H1 (cell line): ENCODE results near the gene POU6F2. TPM values are rescaled to one million over a fixed set of nuclear protein-coding genes. Genes with fewer than 3 reads are reported as not detected.
A peak's percentile ranks its signal among the peaks of the same experiment; 100 is the strongest.
"Not testable (repeated sequence)": the region's sequence is repeated elsewhere in the genome, so short reads cannot be mapped to it uniquely, and the experiment has no call there.

Source experiments
- CTCF ChIA-PET: fragments of 300-600 bp; sonication (Branson Sonifier 250); formaldehyde crosslinking; loops from one replicate; lab custom pipeline; 2021; ENCODE audit not compliant: partially characterized antibody; lab: Charles Lee
- POLR2A ChIA-PET: fragments of 300-600 bp; sonication (Branson Sonifier 250); formaldehyde crosslinking; loops from one replicate; lab custom pipeline; 2021; ENCODE audit warnings: inconsistent platforms; ENCODE audit not compliant: partially characterized antibody; lab: Charles Lee
- DNase-seq, 2 experiments: peaks; one replicate each; pipeline versions ENCODE4 v3.0.0 to v3.0.0-alpha.2; 2010 to 2022; ENCODE audit warnings: low spot score in 2 of 2, low read depth in 1 of 2, mixed read lengths in 1 of 2
- FAIRE-seq: peaks from 2 replicates; lab custom pipeline; 2011; peaks lifted over from hg19 to GRCh38; lab: Jason Lieb, UNC
- H2AFZ ChIP-seq: 2 replicates; pipeline ENCODE4 v1.8.1; 2012; ENCODE audit warnings: low read length, inconsistent platforms
- H2AK5ac ChIP-seq: 2 replicates; pipeline ENCODE4 v1.6.1; 2013; ENCODE audit warnings: low read depth, low read length
- H2BK120ac ChIP-seq: replicated peaks from 2 replicates; pipeline ENCODE3; 2013; ENCODE audit warnings: low read depth, low read length, inconsistent platforms
- H2BK12ac ChIP-seq: 2 replicates; pipeline ENCODE4 v1.6.1; 2013; ENCODE audit warnings: low read depth, low read length
- H2BK15ac ChIP-seq: 2 replicates; pipeline ENCODE4 v1.6.1; 2013; ENCODE audit warnings: low read length
- H2BK20ac ChIP-seq: 2 replicates; pipeline ENCODE4 v1.6.1; 2013; ENCODE audit warnings: low read length
- H2BK5ac ChIP-seq: 2 replicates; pipeline ENCODE4 v1.6.1; 2013; ENCODE audit warnings: low read depth, low read length
- H3K14ac ChIP-seq: 2 replicates; pipeline ENCODE4 v1.6.1; 2013; ENCODE audit warnings: inconsistent platforms; ENCODE audit not compliant: insufficient read length
- H3K18ac ChIP-seq: 2 replicates; pipeline ENCODE4 v1.6.1; 2013; ENCODE audit warnings: low read length; ENCODE audit errors: extremely low read depth
- H3K23ac ChIP-seq: 2 replicates; pipeline ENCODE4 v1.6.1; 2013; ENCODE audit warnings: inconsistent platforms; ENCODE audit not compliant: insufficient read length
- H3K23me2 ChIP-seq: 2 replicates; pipeline ENCODE4 v1.6.1; 2013; ENCODE audit warnings: low read depth, low read length
- H3K27ac ChIP-seq: 2 replicates; pipeline ENCODE4 v1.6.1; 2011; ENCODE audit warnings: low read depth, low read length, inconsistent platforms
- H3K27me3 ChIP-seq, 4 experiments: replicated peaks in 1 of 4; 1 replicate in 1 of 4; 2 replicates in 3 of 4; pipeline versions ENCODE4 v1.6.1 to v1.8.1; 2011 to 2013; ENCODE audit warnings: low read length in 3 of 4, mild to moderate bottlenecking in 3 of 4, inconsistent platforms in 2 of 4, mixed read lengths in 2 of 4, moderate library complexity in 1 of 4; ENCODE audit not compliant: control insufficient read depth in 3 of 4, insufficient read depth in 3 of 4; ENCODE audit errors: extremely low read depth in 1 of 4
- H3K36me3 ChIP-seq, 4 experiments: 2 replicates each; pipeline versions ENCODE4 v1.6.1 to v1.8.1; 2011 to 2013; ENCODE audit warnings: mild to moderate bottlenecking in 4 of 4, low read length in 3 of 4, moderate library complexity in 2 of 4, control low read depth in 1 of 4, inconsistent platforms in 1 of 4; ENCODE audit not compliant: insufficient read depth in 4 of 4, control insufficient read depth in 2 of 4
- H3K4ac ChIP-seq: replicated peaks from 2 replicates; pipeline ENCODE3; 2013; ENCODE audit warnings: low read length, low read depth, mixed read lengths, inconsistent platforms; ENCODE audit not compliant: insufficient read length
- H3K4me1 ChIP-seq, 4 experiments: replicated peaks in 1 of 4; 1 replicate in 1 of 4; 2 replicates in 3 of 4; pipeline versions ENCODE4 v1.6.1 to v1.8.1; 2011 to 2013; ENCODE audit warnings: low read length in 3 of 4, inconsistent platforms in 2 of 4, mixed read lengths in 1 of 4; ENCODE audit not compliant: insufficient read depth in 4 of 4, control insufficient read depth in 3 of 4
- H3K4me2 ChIP-seq, 2 experiments: 2 replicates each; pipeline versions ENCODE4 v1.6.1 to v1.8.1; 2011 to 2013; ENCODE audit warnings: low read depth in 2 of 2, low read length in 2 of 2, control low read depth in 1 of 2, inconsistent platforms in 1 of 2, mild to moderate bottlenecking in 1 of 2; ENCODE audit not compliant: insufficient read depth in 1 of 2
- H3K4me3 ChIP-seq, 4 experiments: fragments of 200-600, 300-600 bp in 1 of 4; sonication (generic), shearing (Covaris generic), sonication (Bioruptor Twin) in 1 of 4; 2 replicates each; pipeline versions ENCODE4 v1.5.1 to v1.8.1; 2011 to 2016; ENCODE audit warnings: low read length in 4 of 4, low read depth in 3 of 4, control low read depth in 2 of 4, inconsistent platforms in 2 of 4, mild to moderate bottlenecking in 2 of 4, mixed read lengths in 1 of 4, moderate library complexity in 1 of 4; ENCODE audit not compliant: insufficient read depth in 2 of 4; ENCODE audit errors: extremely low read depth in 1 of 4
- H3K56ac ChIP-seq: replicated peaks from 2 replicates; pipeline ENCODE3; 2013; ENCODE audit warnings: low read depth, mild to moderate bottlenecking, mixed read lengths, low read length, inconsistent platforms; ENCODE audit not compliant: insufficient read length
- H3K79me1 ChIP-seq: 2 replicates; pipeline ENCODE4 v1.6.1; 2013; ENCODE audit warnings: low read depth, low read length, control low read depth
- H3K79me2 ChIP-seq, 2 experiments: 2 replicates each; pipeline versions ENCODE4 v1.6.1 to v1.8.1; 2012 to 2013; ENCODE audit warnings: low read length in 2 of 2, mild to moderate bottlenecking in 2 of 2, inconsistent platforms in 1 of 2; ENCODE audit not compliant: insufficient read depth in 2 of 2, control insufficient read depth in 1 of 2
- H3K9ac ChIP-seq, 4 experiments: replicated peaks in 1 of 4; 1 replicate in 1 of 4; 2 replicates in 3 of 4; pipeline versions ENCODE4 v1.6.1 to v1.8.1; 2011 to 2013; ENCODE audit warnings: low read depth in 3 of 4, low read length in 3 of 4, control low read depth in 2 of 4, mild to moderate bottlenecking in 2 of 4, moderate library complexity in 2 of 4, inconsistent platforms in 1 of 4; ENCODE audit errors: extremely low read depth in 1 of 4
- H3K9me3 ChIP-seq, 2 experiments: 2 replicates each; pipeline versions ENCODE4 v1.6.1 to v1.8.1; 2012 to 2013; ENCODE audit warnings: mild to moderate bottlenecking in 2 of 2, moderate library complexity in 2 of 2, control low read depth in 1 of 2, inconsistent platforms in 1 of 2, low read depth in 1 of 2, low read length in 1 of 2, mixed read lengths in 1 of 2; ENCODE audit not compliant: insufficient read depth in 2 of 2
- H4K20me1 ChIP-seq, 2 experiments: replicated peaks in 1 of 2; 2 replicates each; pipeline versions ENCODE3 to v1.8.1; 2011 to 2013; ENCODE audit warnings: inconsistent platforms in 2 of 2, low read length in 2 of 2, mild to moderate bottlenecking in 1 of 2; ENCODE audit not compliant: insufficient read depth in 2 of 2, control insufficient read depth in 1 of 2
- H4K5ac ChIP-seq: 2 replicates; pipeline ENCODE4 v1.6.1; 2013; ENCODE audit warnings: low read length, low read depth, mixed read lengths, inconsistent platforms; ENCODE audit not compliant: insufficient read length
- H4K8ac ChIP-seq: 2 replicates; pipeline ENCODE4 v1.8.0; 2013; ENCODE audit warnings: mild to moderate bottlenecking, moderate library complexity, low read length, inconsistent platforms; ENCODE audit not compliant: insufficient read depth; ENCODE audit errors: extremely low read depth
- H4K91ac ChIP-seq: replicated peaks from 2 replicates; pipeline ENCODE3; 2013; ENCODE audit warnings: low read length, mixed read lengths, inconsistent platforms; ENCODE audit not compliant: insufficient read length
- WGBS, 2 experiments: shearing (Covaris generic) in 1 of 2; methylation state at CpG; one replicate each; pipeline versions ENCODE4 v1.1.6 to v1.1.7; 2013 to 2015; ENCODE audit warnings: low lambda C conversion rate in 2 of 2, mixed read lengths in 2 of 2, inconsistent platforms in 1 of 2, low coverage in 1 of 2, missing lambda C conversion rate in 1 of 2; ENCODE audit not compliant: insufficient replicate concordance in 2 of 2, insufficient coverage in 1 of 2, insufficient read length in 1 of 2; ENCODE audit errors: extremely low coverage in 1 of 2, missing lambda C conversion rate in 1 of 2; 5-methylcytosine and 5-hydroxymethylcytosine counted together
- polyA plus RNA-seq, 7 experiments: library from polyadenylated mRNA; depleted of rRNA in 3 of 7; stranded (reverse) in 5 of 7; unstranded in 2 of 7; fragments of >200 nt in 5 of 7; fragments of 200-250 nt in 2 of 7; gene quantifications; 1 replicate in 5 of 7; 2 replicates in 1 of 7; 4 replicates in 1 of 7; pipeline versions ENCODE4 v1.2.1 to v1.2.3, GENCODE V29; 2011 to 2013; ENCODE audit warnings: missing spikeins in 2 of 7, mixed read lengths in 2 of 7
- total RNA-seq: library from RNA; stranded (reverse); fragmentation: NEBNext Ultra II Directional; extraction: Animal tissue kit (Norgen Biotek cat#: 25700); gene quantifications from 2 replicates; pipeline ENCODE4 v1.2.1, GENCODE V29; 2021

POU6F2 gene
- total and polyA plus RNA-seq, 2 of the 8 experiments (the other 6 are each of a cell fraction or from before 2014, with no cell fraction given), result 1.1 to 2.0 TPM

GRCh38 chr7:38947541-38947940 is 30.2 kb upstream of the POU6F2 start:
- H3K79me2 ChIP-seq, H3K9ac ChIP-seq, H3K9me3 ChIP-seq, H3K18ac ChIP-seq, H4K8ac ChIP-seq, H3K4me2 ChIP-seq, H3K4me3 ChIP-seq, DNase-seq, H4K5ac ChIP-seq, H3K36me3 ChIP-seq, H3K27ac ChIP-seq, H2BK12ac ChIP-seq, H2BK120ac ChIP-seq, H3K56ac ChIP-seq, H2BK15ac ChIP-seq, H3K14ac ChIP-seq, H3K23ac ChIP-seq, H4K91ac ChIP-seq, H2BK5ac ChIP-seq, H2BK20ac ChIP-seq, H3K23me2 ChIP-seq, H3K4me1 ChIP-seq, H3K79me1 ChIP-seq, H3K4ac ChIP-seq, H4K20me1 ChIP-seq, H2AK5ac ChIP-seq, FAIRE-seq, POLR2A ChIA-PET, H3K27me3 ChIP-seq: not testable (repeated sequence)
- 0 out of 2 replicates have a peak overlapping the region, but pooled peaks have one; percentile 65 for H2AFZ ChIP-seq
- WGBS, 2 experiments, result 96% methylated on average over 4 of the region's 4 CpGs; no CpG with 5 or more reads in 1 of the 2 experiments
- CTCF ChIA-PET, result interaction anchor here (0.6 to 2.2 kb wide), 5 partner anchors 12 to 410 kb away, joined by 3 to 9 read pairs (median 3); no protein-coding TSS in a partner anchor
